AG09319 (cell line): Measurements from ENCODE around the gene ZNF3.

Experiments used
- DNase-seq: peaks from one replicate; pipeline ENCODE4 v3.0.0-alpha.2; 2010; ENCODE audit warnings: low read depth; ENCODE audit errors: extremely low read depth
- CTCF ChIP-seq: IDR thresholded peaks from 2 replicates; pipeline ENCODE4 v1.5.1; 2011; ENCODE audit warnings: low read depth, mild to moderate bottlenecking, inconsistent platforms, low read length, moderate library complexity

The ZNF3 gene

GRCh38 chr7:100093054-100093453 is 11.5 kb upstream of the ZNF3 start:
- DNase-seq, result no peak
- no peak for TF ChIP-seq CTCF

- no peak for DNase-seq
Measured at GRCh38 chr7:100091411-100092181, 10.1 kb upstream of the ZNF3 start.

GRCh38 chr7:100090527-100091410 is 9.2 kb upstream of the ZNF3 start:
- no peak for TF ChIP-seq CTCF

More at GRCh38 chr7:100091411-100092181, 10.1 kb upstream of the ZNF3 start:
- TF ChIP-seq CTCF, result no peak

GRCh38 chr7:100089458-100090196 is 8.1 kb upstream of the ZNF3 start:
- no peak for DNase-seq
- TF ChIP-seq CTCF, result no peak

More at GRCh38 chr7:100090527-100091410, 9.2 kb upstream of the ZNF3 start:
- no peak for DNase-seq

- no peak for TF ChIP-seq CTCF
- no peak for DNase-seq
Measured at GRCh38 chr7:100088621-100089457, 7.3 kb upstream of the ZNF3 start, which contains the start of gene COPS6. COPS6 (plus strand) TSS chr7:100088969; CDS start chr7:100088991, 22 bp downstream.

- no peak for DNase-seq
- TF ChIP-seq CTCF, result no peak
Measured at GRCh38 chr7:100088095-100088620, 6.6 kb upstream of the ZNF3 start.
